ENCODE results near the gene STAP2.
"Not testable (repeated sequence)": the region's sequence is repeated elsewhere in the genome, so short reads cannot be mapped to it uniquely, and the experiment has no call there.

Gene STAP2

GRCh38 chr19:4278010-4278409 lies 60.6 kb downstream of the STAP2 start:
- no peak overlapping the region for H3K4me3 ChIP-seq (ENCODE audit: low read depth, low read length)
- TF ChIP-seq CTCF (IDR thresholded peaks at IDR 0.05; ENCODE audit: low read depth, low read length): no peak

DNA sequence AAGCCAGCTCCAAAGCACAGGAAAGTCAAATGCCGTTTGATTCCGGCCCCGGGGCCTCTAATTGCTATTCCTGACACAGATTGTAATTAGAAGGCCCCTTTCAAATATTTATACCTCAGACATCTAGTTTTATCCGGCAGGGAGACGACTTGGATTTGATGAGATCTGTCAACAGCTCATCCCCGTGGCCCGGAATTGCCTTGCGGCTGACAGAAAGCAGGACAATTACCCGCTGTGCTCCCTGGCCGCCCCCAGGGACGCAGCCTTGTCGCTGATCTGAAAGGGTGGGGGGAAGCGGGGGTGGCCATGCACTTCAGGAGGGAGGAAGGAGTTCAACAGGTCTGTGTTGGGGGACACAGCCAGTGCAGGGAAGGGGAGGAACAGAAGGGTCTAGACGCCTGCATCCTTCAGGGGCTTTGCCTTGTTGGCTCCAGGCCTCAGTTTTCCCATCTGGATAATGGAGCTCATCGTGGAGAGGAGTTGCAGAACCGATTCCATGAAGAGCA lies 61.4 kb downstream of the STAP2 start:
- TF ChIP-seq CTCF (IDR thresholded peaks at IDR 0.05; ENCODE audit: low read depth, low read length): no peak
- H3K4me3 ChIP-seq (ENCODE audit: low read depth, low read length): no peak overlapping the region

GRCh38 chr19:4274321-4274686 lies 64.3 kb downstream of the STAP2 start:
- H3K4me3 ChIP-seq (ENCODE audit: low read depth, low read length): not testable (repeated sequence)

Measured in WI38 (cell line).